ENCODE measurements around the gene UBE2E2.

The UBE2E2 gene

GRCh38 chr3:23490459-23490858, 287.3 kb downstream of the UBE2E2 start:
- no peaks in the 10 kb centered on the region; the same call in 1 of the 2 replicates for H3K36me3 ChIP-seq (ENCODE audit: control insufficient read depth, insufficient read depth, low read length)
- no peak for DNase-seq (ENCODE audit: extremely low read depth, insufficient read length)
- H3K27me3 ChIP-seq (replicated peaks; ENCODE audit: control insufficient read depth, insufficient read depth, low read length): no peaks in the 10 kb centered on the region
- no peak for TF ChIP-seq CTCF (IDR thresholded peaks at IDR 0.05; ENCODE audit: insufficient read depth, low read length, poor library complexity, severe bottlenecking)
- no peak overlapping the region for H3K4me3 ChIP-seq (replicated peaks; ENCODE audit: low read depth, low read length)

GRCh38 chr3:23492057-23492456, 288.9 kb downstream of the UBE2E2 start:
- no peak for TF ChIP-seq CTCF (IDR thresholded peaks at IDR 0.05; ENCODE audit: insufficient read depth, low read length, poor library complexity, severe bottlenecking)
- Histone ChIP-seq H3K36me3 (ENCODE audit: control insufficient read depth, insufficient read depth, low read length) (no peaks in the 10 kb centered on the region), H3K27me3 (replicated peaks; ENCODE audit: control insufficient read depth, insufficient read depth, low read length) (no peaks in the 10 kb centered on the region), H3K4me3 (replicated peaks; ENCODE audit: low read depth, low read length) (no peak overlapping the region)
- DNase-seq (ENCODE audit: extremely low read depth, insufficient read length): no peak

GRCh38 chr3:23493889-23494288, 290.8 kb downstream of the UBE2E2 start:
- TF ChIP-seq CTCF (IDR thresholded peaks at IDR 0.05; ENCODE audit: insufficient read depth, low read length, poor library complexity, severe bottlenecking): no peak
- no peak for DNase-seq (ENCODE audit: extremely low read depth, insufficient read length)
- Histone ChIP-seq H3K27me3 (replicated peaks; ENCODE audit: control insufficient read depth, insufficient read depth, low read length) (no peaks in the 10 kb centered on the region), H3K4me3 (replicated peaks; ENCODE audit: low read depth, low read length) (no peak overlapping the region), H3K36me3 (ENCODE audit: control insufficient read depth, insufficient read depth, low read length) (no peaks in the 10 kb centered on the region)

- no peaks in the 10 kb centered on the region for H3K36me3 ChIP-seq (ENCODE audit: control insufficient read depth, insufficient read depth, low read length)
- no peak for TF ChIP-seq CTCF (IDR thresholded peaks at IDR 0.05; ENCODE audit: insufficient read depth, low read length, poor library complexity, severe bottlenecking)
- H3K27me3 ChIP-seq (replicated peaks; ENCODE audit: control insufficient read depth, insufficient read depth, low read length): no peaks in the 10 kb centered on the region
- H3K4me3 ChIP-seq (replicated peaks; ENCODE audit: low read depth, low read length): no peak overlapping the region
- no peak for DNase-seq (ENCODE audit: extremely low read depth, insufficient read length)
Measured at GRCh38 chr3:23494967-23495366, 291.8 kb downstream of the UBE2E2 start.

GRCh38 chr3:23495507-23495906, 292.4 kb downstream of the UBE2E2 start:
- no peaks in the 10 kb centered on the region for H3K27me3 ChIP-seq (replicated peaks; ENCODE audit: control insufficient read depth, insufficient read depth, low read length)
- TF ChIP-seq CTCF (IDR thresholded peaks at IDR 0.05; ENCODE audit: insufficient read depth, low read length, poor library complexity, severe bottlenecking): no peak
- no peak for DNase-seq (ENCODE audit: extremely low read depth, insufficient read length)
- H3K4me3 ChIP-seq (replicated peaks; ENCODE audit: low read depth, low read length): no peak overlapping the region
- no peaks in the 10 kb centered on the region for H3K36me3 ChIP-seq (ENCODE audit: control insufficient read depth, insufficient read depth, low read length)

GRCh38 chr3:23496165-23496564, 293.0 kb downstream of the UBE2E2 start:
- TF ChIP-seq CTCF (IDR thresholded peaks at IDR 0.05; ENCODE audit: insufficient read depth, low read length, poor library complexity, severe bottlenecking): no peak
- no peak for DNase-seq (ENCODE audit: extremely low read depth, insufficient read length)
- H3K4me3 ChIP-seq (replicated peaks; ENCODE audit: low read depth, low read length): no peak overlapping the region
- H3K27me3 ChIP-seq (replicated peaks; ENCODE audit: control insufficient read depth, insufficient read depth, low read length): no peaks in the 10 kb centered on the region
- no peaks in the 10 kb centered on the region for H3K36me3 ChIP-seq (ENCODE audit: control insufficient read depth, insufficient read depth, low read length)

Data from GM06990 (cell line).